Upper lobe of right lung (tissue), 1 donor: ENCODE data around the gene PTCH2. TPM values are rescaled to one million over a fixed set of nuclear protein-coding genes. Genes with fewer than 3 reads are reported as not detected.

Experiments
- ATAC-seq: fragments of 200-7000 bp; cut with Tn5 transposase; one replicate; pipeline ENCODE4 v1.9.1; 2020; ENCODE audit warnings: mild to moderate bottlenecking, moderate library complexity
- DNase-seq: peaks from one replicate; pipeline ENCODE4 v3.0.0-alpha.2; 2020
- H3K27ac ChIP-seq: fragments of 200-600 bp; one replicate; pipeline ENCODE4 v1.8.0; 2022
- H3K27me3 ChIP-seq: fragments of 200-600 bp; one replicate; pipeline ENCODE4 v1.8.0; 2022; ENCODE audit warnings: mild to moderate bottlenecking
- H3K36me3 ChIP-seq: fragments of 200-600 bp; one replicate; pipeline ENCODE4 v1.8.0; 2022
- H3K4me1 ChIP-seq: fragments of 200-600 bp; one replicate; pipeline ENCODE4 v1.8.0; 2022
- H3K4me3 ChIP-seq: fragments of 200-600 bp; one replicate; pipeline ENCODE4 v1.8.0; 2022; ENCODE audit warnings: mild to moderate bottlenecking
- H3K9me3 ChIP-seq: fragments of 200-600 bp; one replicate; pipeline ENCODE4 v1.8.0; 2022
- CTCF ChIP-seq: fragments of 200-600 bp; IDR thresholded peaks from one replicate; pipeline ENCODE4 v1.8.0; 2022; ENCODE audit warnings: antibody characterized with exemption
- intact Hi-C: fragments of 100-400 bp; cut with DNase I; formaldehyde crosslinking; loops from one replicate; pipeline ENCODE4 v1.11.0; 2022
- total RNA-seq: library from RNA; stranded (reverse); fragmentation: NEBNext Ultra II Directional; extraction: Animal tissue kit (Norgen Biotek cat#: 25700); gene quantifications from one replicate; pipeline ENCODE4 v1.2.1, GENCODE V29; 2021
- donor health status: DM: no; HTN: yes; CAD: no; lungs with severe emphysema.

PTCH2 gene
- total RNA-seq, 1 donor from 2014 or later = 0.64 TPM

GRCh38 chr1:44874155-44874554, 31.1 kb upstream of the PTCH2 start:
- intact Hi-C loops = no loop called here
- DNase-seq (no peak), ATAC-seq (no peak)
- Histone ChIP-seq H3K9me3 (no peaks in the 10 kb centered on the region), H3K4me3 (no peak overlapping the region), H3K4me1 (no peaks in the 10 kb centered on the region), H3K27me3 (no peaks in the 10 kb centered on the region), H3K36me3 (peaks cover 43% of the 10 kb centered on the region), H3K27ac (no peak overlapping the region)
- no peak for TF ChIP-seq CTCF

GRCh38 chr1:44870096-44870495, 27.0 kb upstream of the PTCH2 start:
- intact Hi-C loops = no loop called here
- TF ChIP-seq CTCF = no peak
- Histone ChIP-seq H3K4me1 (no peaks in the 10 kb centered on the region), H3K4me3 (no peak overlapping the region), H3K27ac (no peak overlapping the region), H3K36me3 (peaks cover 29% of the 10 kb centered on the region), H3K27me3 (no peaks in the 10 kb centered on the region), H3K9me3 (no peaks in the 10 kb centered on the region)
- ATAC-seq (no peak), DNase-seq (no peak)

DNA sequence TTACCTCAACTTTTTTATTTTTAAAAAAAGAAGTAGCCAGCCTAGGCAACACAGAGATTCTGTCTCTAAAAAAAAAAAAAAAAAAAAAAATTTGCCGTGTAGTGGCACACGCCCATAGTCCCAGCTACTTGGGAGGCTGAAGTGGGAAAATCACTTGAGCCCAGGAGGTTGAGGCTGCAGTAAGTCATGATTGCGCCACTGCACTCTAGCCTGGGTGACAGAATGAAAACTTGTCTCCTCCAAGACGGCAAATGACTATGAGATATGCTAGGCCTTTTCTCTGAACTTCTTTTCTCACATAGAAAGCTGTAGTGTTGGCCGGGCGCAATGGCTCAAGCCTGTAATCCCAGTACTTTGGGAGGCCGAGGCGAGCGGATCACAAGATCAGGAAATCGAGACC, 24.7 kb upstream of the PTCH2 start:
- Histone ChIP-seq H3K9me3 (no peaks in the 10 kb centered on the region), H3K36me3 (peaks cover 16% of the 10 kb centered on the region), H3K27me3 (no peaks in the 10 kb centered on the region), H3K4me3 (no peak overlapping the region), H3K4me1 (no peaks in the 10 kb centered on the region), H3K27ac (no peak overlapping the region)
- TF ChIP-seq CTCF = no peak
- peak; percentile 62 for ATAC-seq
- peak; percentile 69 for DNase-seq
- intact Hi-C loops = no loop called here

DNA sequence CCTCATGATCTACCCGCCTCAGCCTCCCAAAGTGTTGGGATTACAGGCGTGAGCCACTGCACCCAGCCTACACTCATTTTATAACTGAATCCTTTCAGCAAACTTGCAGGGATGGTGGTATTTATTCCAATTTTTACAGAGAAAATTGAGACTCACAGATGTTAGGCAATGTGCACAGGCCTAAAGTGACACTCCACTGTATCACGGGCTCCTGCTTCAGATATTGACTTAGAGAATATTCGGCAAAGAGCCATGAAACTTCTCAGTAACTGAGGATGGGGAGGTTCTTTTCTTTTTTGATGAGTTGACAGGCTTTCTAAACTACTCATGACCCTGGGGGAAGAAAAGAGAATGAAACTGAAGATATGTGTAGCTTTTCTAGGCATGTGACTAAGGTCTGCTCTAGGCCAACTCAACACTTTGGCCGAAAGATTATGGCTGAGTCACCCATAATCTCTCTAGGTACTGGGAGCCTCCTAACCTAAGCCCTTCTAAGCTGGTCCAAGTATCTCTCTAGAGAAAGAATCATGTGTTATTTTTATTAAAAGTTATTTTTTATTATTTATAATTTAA, 19.9 kb upstream of the PTCH2 start:
- Histone ChIP-seq H3K9me3 (no peaks in the 10 kb centered on the region), H3K27me3 (no peaks in the 10 kb centered on the region), H3K27ac (no peak overlapping the region), H3K4me3 (no peak overlapping the region), H3K4me1 (peaks cover 3% of the 10 kb centered on the region), H3K36me3 (no peaks in the 10 kb centered on the region)
- DNase-seq (no peak), ATAC-seq (no peak)
- TF ChIP-seq CTCF = no peak
- intact Hi-C loops = no loop called here

GRCh38 chr1:44860891-44861425, 17.9 kb upstream of the PTCH2 start:
- H3K4me3 ChIP-seq = no peak overlapping the region
- TF ChIP-seq CTCF = no peak
- H3K27me3 ChIP-seq = no peaks in the 10 kb centered on the region
- DNase-seq (no peak), ATAC-seq (no peak)
- intact Hi-C loops = no loop called here
- H3K27ac ChIP-seq = no peak overlapping the region
- peaks cover 10% of the 10 kb centered on the region for H3K36me3 ChIP-seq
- no peaks in the 10 kb centered on the region for H3K9me3 ChIP-seq
- peaks cover 3% of the 10 kb centered on the region for H3K4me1 ChIP-seq

- TF ChIP-seq CTCF = no peak
- H3K4me3 ChIP-seq = no peak overlapping the region
Measured at GRCh38 chr1:44860331-44860730, 17.3 kb upstream of the PTCH2 start.

More at GRCh38 chr1:44860331-44860730, 17.3 kb upstream of the PTCH2 start:
- Histone ChIP-seq H3K27ac (no peak overlapping the region), H3K36me3 (peaks cover 10% of the 10 kb centered on the region), H3K9me3 (no peaks in the 10 kb centered on the region), H3K27me3 (no peaks in the 10 kb centered on the region), H3K4me1 (peaks cover 3% of the 10 kb centered on the region)
- intact Hi-C loops = no loop called here
- DNase-seq = no peak
- no peak for ATAC-seq
